Astrocyte (in vitro differentiated cells and primary cell): ENCODE measurements around the gene SEC31B. TPM values are rescaled to one million over a fixed set of nuclear protein-coding genes. Genes with fewer than 3 reads are reported as not detected.

Experiments used
- DNase-seq: peaks from one replicate; pipeline ENCODE4 v3.0.0-alpha.2; 2010; ENCODE audit warnings: low read depth
- FAIRE-seq: peaks from 2 replicates; lab custom pipeline; 2011; peaks lifted over from hg19 to GRCh38; lab: Jason Lieb, UNC
- H2AFZ ChIP-seq: 2 replicates; pipeline ENCODE4 v1.6.0; 2012; ENCODE audit warnings: low read depth, low read length, inconsistent platforms
- H3K27ac ChIP-seq: 2 replicates; pipeline ENCODE4 v1.5.1; 2011; ENCODE audit warnings: low read depth, low read length, inconsistent platforms
- H3K27me3 ChIP-seq: 2 replicates; pipeline ENCODE4 v1.6.0; 2011; ENCODE audit warnings: low read length, inconsistent platforms; ENCODE audit not compliant: insufficient read depth
- H3K36me3 ChIP-seq: 2 replicates; pipeline ENCODE4 v1.5.1; 2011; ENCODE audit warnings: low read length, inconsistent platforms; ENCODE audit not compliant: insufficient read depth
- H3K4me1 ChIP-seq: 2 replicates; pipeline ENCODE4 v1.5.1; 2011; ENCODE audit warnings: low read length, inconsistent platforms; ENCODE audit not compliant: insufficient read depth
- H3K4me2 ChIP-seq: 2 replicates; pipeline ENCODE4 v1.6.0; 2012; ENCODE audit warnings: low read length, inconsistent platforms
- H3K4me3 ChIP-seq: 2 replicates; pipeline ENCODE4 v1.5.1; 2011; ENCODE audit warnings: low read depth, mild to moderate bottlenecking, low read length, inconsistent platforms; ENCODE audit not compliant: insufficient read depth
- H3K79me2 ChIP-seq: 2 replicates; pipeline ENCODE4 v1.6.0; 2012; ENCODE audit warnings: mild to moderate bottlenecking, low read length, inconsistent platforms; ENCODE audit not compliant: insufficient read depth
- H3K9ac ChIP-seq: 2 replicates; pipeline ENCODE4 v1.6.0; 2012; ENCODE audit warnings: mild to moderate bottlenecking, low read length, inconsistent platforms
- H3K9me3 ChIP-seq: 2 replicates; pipeline ENCODE4 v1.5.1; 2012; ENCODE audit warnings: low read depth, mild to moderate bottlenecking, low read length, inconsistent platforms; ENCODE audit not compliant: insufficient read depth
- H4K20me1 ChIP-seq: 2 replicates; pipeline ENCODE4 v1.6.0; 2012; ENCODE audit warnings: low read length, inconsistent platforms; ENCODE audit not compliant: insufficient read depth
- H3K27ac Mint-ChIP-seq: one replicate; pipeline ENCODE4 v1.8.0; 2021; ENCODE audit warnings: mild to moderate bottlenecking, mixed read lengths; ENCODE audit not compliant: unreplicated experiment
- H3K27me3 Mint-ChIP-seq: one replicate; pipeline ENCODE4 v1.8.0; 2021; ENCODE audit warnings: low read depth, mixed read lengths; ENCODE audit not compliant: unreplicated experiment
- H3K36me3 Mint-ChIP-seq: one replicate; pipeline ENCODE4 v1.8.0; 2021; ENCODE audit warnings: low read depth, mixed read lengths; ENCODE audit not compliant: unreplicated experiment
- H3K4me1 Mint-ChIP-seq: one replicate; pipeline ENCODE4 v1.8.0; 2021; ENCODE audit warnings: low read depth, mixed read lengths; ENCODE audit not compliant: unreplicated experiment
- H3K4me3 Mint-ChIP-seq: one replicate; pipeline ENCODE4 v1.8.0; 2021; ENCODE audit warnings: mild to moderate bottlenecking, moderate library complexity, mixed read lengths; ENCODE audit not compliant: unreplicated experiment
- H3K9me3 Mint-ChIP-seq: one replicate; pipeline ENCODE4 v1.8.0; 2021; ENCODE audit warnings: mild to moderate bottlenecking, mixed read lengths; ENCODE audit not compliant: unreplicated experiment
- CTCF ChIP-seq: IDR thresholded peaks from 2 replicates; pipeline ENCODE4 v1.5.1; 2011; ENCODE audit warnings: low read depth, mild to moderate bottlenecking, inconsistent platforms, low read length, moderate library complexity; ENCODE audit not compliant: insufficient read depth
- EZH2 ChIP-seq: IDR thresholded peaks from 2 replicates; pipeline ENCODE4 v1.6.1; 2012; ENCODE audit warnings: mild to moderate bottlenecking, low read length, inconsistent platforms; ENCODE audit not compliant: insufficient read depth
- total RNA-seq: library from RNA; stranded (reverse); gene quantifications from 2 replicates; pipeline ENCODE4 v1.2.1, GENCODE V29; 2021

The SEC31B gene
- total RNA-seq, 1 donor from 2014 or later = 7.8 TPM

- H3K27me3 Mint-ChIP-seq = no peaks in the 10 kb centered on the region
- no peak for DNase-seq
- Histone ChIP-seq H2AFZ (no peak overlapping the region), H3K27ac (no peak overlapping the region), H3K9ac (no peak overlapping the region), H3K27me3 (no peaks in the 10 kb centered on the region), H3K9me3 (no peaks in the 10 kb centered on the region), H3K79me2 (peaks cover 28% of the 10 kb centered on the region), H4K20me1 (peaks cover 6% of the 10 kb centered on the region), H3K36me3 (peaks cover 17% of the 10 kb centered on the region), H3K4me3 (no peak overlapping the region), H3K4me1 (peaks cover 26% of the 10 kb centered on the region), H3K4me2 (no peak overlapping the region)
- no peaks in the 10 kb centered on the region for H3K9me3 Mint-ChIP-seq
- H3K36me3 Mint-ChIP-seq = peaks cover 12% of the 10 kb centered on the region
- TF ChIP-seq EZH2 (no peak), CTCF (no peak)
- no peak overlapping the region for H3K27ac Mint-ChIP-seq
- no peak overlapping the region for H3K4me3 Mint-ChIP-seq
- H3K4me1 Mint-ChIP-seq = peaks cover 17% of the 10 kb centered on the region
- FAIRE-seq = no peak
Measured at GRCh38 chr10:100524206-100524605, 4.5 kb upstream of the SEC31B start.

DNA sequence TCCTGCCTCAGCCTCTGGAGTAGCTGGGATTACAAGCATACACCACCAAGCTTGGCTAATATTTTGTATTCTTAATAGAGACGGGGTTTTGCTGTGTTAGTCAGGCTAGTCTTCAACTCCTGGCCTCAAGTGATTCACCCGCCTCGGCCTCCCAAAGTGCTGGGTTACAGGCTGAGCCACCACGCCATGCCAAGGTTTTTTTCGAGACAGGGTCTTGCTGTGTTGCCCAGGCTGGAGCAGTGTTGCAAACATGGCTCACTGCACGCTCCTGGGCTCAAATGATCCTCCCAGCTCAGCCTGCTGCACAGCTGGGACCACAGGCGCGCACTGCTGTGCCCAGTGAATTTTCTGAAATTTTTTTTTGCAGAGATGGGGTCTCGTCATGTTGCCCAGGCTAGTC is 3.3 kb upstream of the SEC31B start:
- Histone ChIP-seq H3K9me3 (no peaks in the 10 kb centered on the region), H3K27ac (no peak overlapping the region), H3K4me1 (peaks cover 22% of the 10 kb centered on the region), H3K9ac (no peak overlapping the region), H3K79me2 (peaks cover 16% of the 10 kb centered on the region), H3K36me3 (peaks cover 17% of the 10 kb centered on the region), H3K4me2 (peak overlapping the region; percentile 17), H3K4me3 (no peak overlapping the region), H3K27me3 (no peaks in the 10 kb centered on the region), H2AFZ (no peak overlapping the region), H4K20me1 (no peaks in the 10 kb centered on the region)
- no peak for TF ChIP-seq CTCF
- TF ChIP-seq EZH2 = no peak
- FAIRE-seq (no peak), DNase-seq (no peak)
- H3K27me3 Mint-ChIP-seq = peaks cover 8% of the 10 kb centered on the region
- H3K4me1 Mint-ChIP-seq = peaks cover 17% of the 10 kb centered on the region
- no peak overlapping the region for H3K4me3 Mint-ChIP-seq
- H3K27ac Mint-ChIP-seq = no peak overlapping the region
- peaks cover 12% of the 10 kb centered on the region for H3K36me3 Mint-ChIP-seq
- no peaks in the 10 kb centered on the region for H3K9me3 Mint-ChIP-seq

DNA sequence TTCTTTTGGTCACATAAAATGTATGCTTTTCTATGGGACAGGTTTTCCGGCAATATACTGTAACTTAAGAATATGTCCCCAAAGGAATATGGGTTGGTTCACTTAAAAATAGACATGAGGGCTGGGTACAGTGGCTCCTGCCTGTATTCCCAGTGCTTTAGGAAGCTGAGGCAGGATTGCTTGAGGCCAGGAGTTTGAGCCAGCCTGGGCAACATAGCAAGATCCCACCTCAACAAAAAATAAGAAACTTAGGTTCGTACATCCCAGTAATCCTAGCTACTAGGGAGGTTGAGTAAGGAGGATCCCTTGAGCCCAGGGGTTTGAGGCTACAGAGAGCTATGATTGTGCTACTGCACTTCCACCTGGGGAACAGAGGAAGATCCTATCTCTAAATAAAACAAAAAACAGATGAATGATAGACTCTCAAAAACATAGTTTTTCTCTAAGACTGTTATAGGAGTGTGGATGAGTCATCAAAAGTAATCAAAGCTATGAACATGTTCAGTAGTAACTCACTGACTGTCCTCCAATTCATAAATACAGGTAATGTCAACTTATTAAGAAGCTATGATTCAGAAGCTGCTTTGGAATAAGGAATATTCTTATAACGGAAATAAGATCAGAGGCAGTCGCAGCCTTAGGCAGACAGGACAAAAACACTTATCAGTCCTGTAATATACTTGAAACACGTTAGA is 2.6 kb upstream of the SEC31B start:
- H3K36me3 Mint-ChIP-seq = peaks cover 12% of the 10 kb centered on the region
- H3K27me3 Mint-ChIP-seq = peaks cover 12% of the 10 kb centered on the region
- Histone ChIP-seq H3K27me3 (no peaks in the 10 kb centered on the region), H3K4me3 (no peak overlapping the region), H2AFZ (no peak overlapping the region), H3K4me1 (peaks cover 22% of the 10 kb centered on the region), H3K27ac (no peak overlapping the region), H3K9ac (no peak overlapping the region), H3K9me3 (no peaks in the 10 kb centered on the region), H3K36me3 (peaks cover 17% of the 10 kb centered on the region), H3K79me2 (peaks cover 11% of the 10 kb centered on the region), H4K20me1 (no peaks in the 10 kb centered on the region), H3K4me2 (peak overlapping the region; percentile 17)
- no peak for FAIRE-seq
- H3K27ac Mint-ChIP-seq = no peak overlapping the region
- TF ChIP-seq EZH2 (no peak), CTCF (no peak)
- H3K4me1 Mint-ChIP-seq = peaks cover 17% of the 10 kb centered on the region
- no peak for DNase-seq
- H3K9me3 Mint-ChIP-seq = no peaks in the 10 kb centered on the region
- H3K4me3 Mint-ChIP-seq = no peak overlapping the region
